NCI-H2227 (cell line): ENCODE results near the gene RTN1.
A peak's percentile ranks its signal among the peaks of the same experiment; 100 is the strongest.

ENCODE experiments used
- DNase-seq: peaks from one replicate; lab custom pipeline; 2025; ENCODE audit not compliant: unreplicated experiment; lab: John Stamatoyannopoulos, UW

RTN1 gene

GRCh38 chr14:59870277-59871165 is at the start of gene RTN1:
TSS of gene RTN1 (minus strand) at chr14:59870776. CDS start at chr14:59870630, 146 bp downstream.
- DNase-seq = peak; percentile 62

- no peak for DNase-seq
Measured at GRCh38 chr14:59920378-59920683, 49.8 kb upstream of the RTN1 start.

- DNase-seq = peak; percentile 94
Measured at GRCh38 chr14:59919570-59920377, 49.2 kb upstream of the RTN1 start, which contains the start of gene LRRC9. TSS of gene LRRC9 (plus strand) at chr14:59920144.

DNA sequence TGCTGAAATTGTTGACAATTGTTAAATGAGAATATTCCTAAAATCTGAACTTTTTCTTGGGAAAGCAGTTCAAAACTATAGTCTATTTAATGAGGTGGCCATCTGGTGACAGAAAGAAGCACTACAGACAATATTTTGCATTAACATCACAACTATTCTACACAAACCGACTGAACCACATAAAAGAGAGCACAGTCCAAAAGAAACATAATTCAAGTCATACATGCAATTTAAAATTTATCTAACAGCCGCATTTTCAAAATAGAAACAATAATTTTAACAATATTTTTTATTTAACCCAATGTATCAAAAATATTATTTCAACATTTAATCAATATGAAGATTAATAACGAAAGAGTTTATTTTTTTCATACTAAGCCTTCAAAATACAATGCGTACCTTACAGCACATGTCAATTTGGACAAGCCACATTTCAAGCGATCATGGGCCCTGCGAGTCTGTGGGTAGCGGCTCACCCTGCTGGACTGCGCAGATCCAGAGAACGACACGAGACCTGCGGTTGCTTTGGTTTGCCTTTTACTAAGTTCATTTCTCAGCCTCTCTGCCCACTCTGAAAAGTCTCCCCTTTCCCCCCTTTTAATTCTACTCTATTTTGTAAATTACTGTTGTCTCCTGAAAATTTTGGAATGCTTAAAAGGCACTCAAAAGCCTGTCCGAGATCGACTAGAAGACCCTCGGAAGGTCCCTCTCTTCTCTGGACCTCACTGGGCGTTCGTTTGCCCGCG is 48.4 kb upstream of the RTN1 start:
- peak; percentile 31 for DNase-seq

- no peak for DNase-seq
Measured at GRCh38 chr14:59913187-59913586, 42.6 kb upstream of the RTN1 start.

- DNase-seq = no peak
Measured at GRCh38 chr14:59912443-59912842, 41.9 kb upstream of the RTN1 start.

DNA sequence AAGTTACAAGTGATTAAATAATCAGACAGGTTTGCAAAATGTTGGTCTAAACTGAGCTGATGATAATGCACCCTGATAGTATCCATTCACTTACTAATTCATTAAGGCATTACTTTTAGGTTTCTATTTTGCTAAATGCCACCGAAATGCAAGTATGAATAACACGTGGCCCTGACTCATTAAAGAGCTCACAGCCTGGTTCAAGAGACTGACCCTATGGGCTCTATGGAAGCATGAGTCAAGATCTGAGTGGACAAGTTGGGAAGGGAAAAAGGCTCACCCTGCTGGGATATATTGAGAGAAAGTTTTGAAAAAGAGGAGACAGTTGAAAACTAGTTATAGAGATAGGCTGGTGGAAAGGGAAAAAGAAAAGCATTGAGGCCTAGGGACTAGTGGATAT is 34.6 kb upstream of the RTN1 start:
- no peak for DNase-seq

- DNase-seq = no peak
Measured at GRCh38 chr14:59904184-59904583, 33.6 kb upstream of the RTN1 start.

- DNase-seq = no peak
Measured at GRCh38 chr14:59900556-59900955, 30.0 kb upstream of the RTN1 start.

DNA sequence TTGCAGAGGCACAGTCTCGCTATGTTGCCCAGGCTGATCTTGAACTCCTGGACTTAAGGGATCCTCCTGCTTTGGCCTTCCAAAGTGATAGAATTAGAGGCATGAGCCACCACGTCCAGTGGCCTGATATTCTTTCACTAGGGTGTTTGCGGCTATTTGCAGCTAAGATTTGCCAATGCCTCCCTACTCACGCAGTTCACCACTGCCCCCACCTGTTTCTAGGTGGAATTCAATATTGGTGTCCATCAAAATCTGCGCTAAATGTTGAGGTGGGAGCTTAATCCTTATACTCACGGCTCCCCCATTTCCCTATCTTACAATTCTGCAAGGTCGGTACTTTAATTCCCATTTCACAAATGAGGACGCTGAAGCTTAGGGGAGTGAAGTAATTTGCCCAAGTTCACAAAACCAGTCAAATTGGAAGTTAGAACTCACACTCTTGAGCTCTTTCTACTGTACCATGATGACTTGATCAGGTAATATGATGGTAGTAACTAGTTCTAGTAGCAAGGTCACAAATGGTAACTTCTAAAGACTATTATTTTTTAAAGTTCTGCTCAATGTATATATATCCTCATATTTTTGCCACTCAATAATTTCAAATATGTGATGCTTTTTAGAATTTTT is 27.3 kb upstream of the RTN1 start:
- peak; percentile 66 for DNase-seq

DNA sequence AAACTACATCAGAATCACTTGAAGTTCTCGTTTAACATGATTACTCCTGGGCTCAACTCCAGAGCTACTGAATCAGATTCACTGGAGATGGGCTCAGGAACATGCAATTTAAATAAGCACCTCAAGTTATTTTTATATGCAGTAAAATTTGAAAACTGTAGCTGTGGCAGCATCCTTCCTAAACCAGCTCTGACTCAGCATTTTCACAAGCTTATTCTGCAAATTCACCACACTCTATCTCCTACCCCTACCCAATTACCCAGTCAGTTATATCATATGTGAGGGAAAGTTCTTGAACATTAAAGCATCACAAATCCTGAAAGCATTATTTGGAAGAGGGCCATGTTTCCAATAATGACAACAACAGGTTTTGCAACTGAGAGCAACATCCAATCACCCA is 25.1 kb upstream of the RTN1 start:
- DNase-seq = no peak

DNA sequence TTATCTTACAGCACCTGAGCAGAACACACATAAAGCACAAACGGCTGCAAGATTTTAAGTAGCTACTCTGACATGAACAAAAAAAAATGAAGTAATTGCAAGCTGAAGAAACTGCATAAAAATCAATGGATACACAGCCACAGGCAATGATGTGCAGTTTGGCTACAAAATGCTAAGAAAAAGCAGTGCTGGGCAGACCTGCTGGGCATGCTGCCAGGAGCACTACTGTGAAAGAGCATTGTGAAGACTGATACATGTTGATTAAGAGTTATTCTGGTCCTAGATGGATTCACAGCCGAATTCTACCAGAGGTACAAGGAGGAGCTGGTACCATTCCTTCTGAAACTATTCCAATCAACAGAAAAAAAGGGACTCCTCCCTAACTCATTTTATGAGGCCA is 20.1 kb upstream of the RTN1 start:
- peak; percentile 39 for DNase-seq

DNA sequence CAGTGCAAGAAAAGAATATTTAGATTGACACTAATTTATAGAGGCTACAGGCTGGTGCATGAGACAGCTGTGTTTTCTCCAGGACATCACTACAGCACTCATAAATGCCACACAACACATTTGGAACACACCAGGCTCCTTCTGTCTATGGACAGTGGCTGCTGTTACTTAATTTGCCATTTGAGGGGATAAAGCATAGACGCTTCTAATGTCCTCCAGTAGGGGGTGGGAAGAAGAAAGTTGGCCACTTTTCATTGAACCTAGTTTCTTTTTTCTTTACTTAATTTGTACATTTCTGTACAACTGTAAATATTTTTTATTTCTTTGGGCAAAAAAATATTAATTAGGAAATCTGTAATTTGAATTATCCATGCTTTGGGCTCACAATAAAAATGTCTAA is 12.4 kb upstream of the RTN1 start:
- no peak for DNase-seq

DNA sequence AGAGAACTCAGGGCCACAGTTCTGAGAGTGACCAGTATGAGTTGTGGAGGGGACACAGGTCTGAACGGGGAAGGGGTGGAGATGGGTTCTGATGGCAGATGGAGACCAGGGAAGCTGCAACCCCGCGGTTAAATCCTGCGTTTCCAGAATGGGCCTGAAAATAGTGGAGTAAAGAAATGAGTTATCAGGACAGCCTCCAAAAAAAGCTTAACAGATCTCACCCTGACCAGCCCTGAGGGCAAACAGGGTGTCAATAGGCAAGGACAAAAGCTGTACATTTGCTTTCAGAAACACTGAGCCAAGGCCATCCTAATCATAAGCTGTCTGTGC is 555 bp upstream of the RTN1 start:
- DNase-seq = no peak

- peak; percentile 13 for DNase-seq
Measured at GRCh38 chr14:59869381-59870255, 958 bp downstream of the RTN1 start.

DNA sequence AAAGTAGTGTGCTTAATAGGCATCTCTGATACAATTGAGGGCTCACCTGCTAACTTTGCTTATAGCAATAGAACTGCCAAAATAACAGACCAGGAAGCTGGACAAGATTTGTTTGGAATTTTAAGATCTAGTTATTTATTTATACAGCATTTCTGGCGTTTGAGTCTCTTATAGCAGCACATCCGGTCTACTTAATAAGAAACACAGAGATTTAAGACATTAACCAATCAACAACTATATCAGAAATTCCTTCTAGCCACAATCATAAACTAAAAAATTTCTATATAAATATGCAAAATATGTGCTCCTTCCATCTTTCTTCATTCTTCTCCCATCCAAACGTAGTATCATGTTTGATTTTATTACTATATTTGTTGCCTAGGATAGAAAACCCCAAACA is 2.6 kb downstream of the RTN1 start:
- DNase-seq = no peak

GRCh38 chr14:59863806-59864525 is 6.6 kb downstream of the RTN1 start:
- DNase-seq = no peak

DNA sequence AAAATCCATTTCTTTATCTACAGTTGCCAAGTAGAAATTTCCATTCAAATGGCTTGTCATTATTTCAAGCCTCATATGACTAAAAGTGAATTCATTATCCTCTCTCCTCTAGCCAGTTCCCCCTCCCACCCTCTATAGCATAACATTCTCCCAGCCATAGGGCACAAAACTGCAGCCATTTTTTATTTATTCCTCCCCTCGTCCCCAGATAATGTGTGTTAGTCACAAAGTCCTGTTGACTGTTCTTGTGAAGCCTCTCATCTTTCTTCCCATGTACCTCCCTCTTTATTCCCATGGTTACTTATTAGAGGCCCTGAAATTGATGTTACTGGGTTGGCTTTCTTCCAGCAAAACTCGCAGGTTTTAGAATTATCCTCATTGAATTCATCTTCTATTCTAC is 13.2 kb downstream of the RTN1 start:
- no peak for DNase-seq

- DNase-seq = no peak
Measured at GRCh38 chr14:59852350-59852749, 18.2 kb downstream of the RTN1 start.

- DNase-seq = no peak
Measured at GRCh38 chr14:59850458-59850857, 20.1 kb downstream of the RTN1 start.
